Fibroblast of pulmonary artery (primary cell): ENCODE data around the gene ANKAR.
"Not testable (repeated sequence)": the region's sequence is repeated elsewhere in the genome, so short reads cannot be mapped to it uniquely, and the experiment has no call there.

Source experiments
- DNase-seq: peaks from one replicate; pipeline ENCODE4 v3.0.0-alpha.2; 2010; ENCODE audit warnings: low read depth
- H3K4me3 ChIP-seq: replicated peaks from 2 replicates; pipeline ENCODE4 v1.5.1; 2011; ENCODE audit warnings: low read depth, mild to moderate bottlenecking, control low read depth, low read length, moderate library complexity
- TF ChIP-seq, protein P1 (sequence below): IDR thresholded peaks from 2 replicates; pipeline ENCODE4 v1.5.1; 2011; ENCODE audit warnings: mild to moderate bottlenecking, control low read depth, low read length, inconsistent platforms; ENCODE audit errors: missing control alignments

Gene ANKAR

DNA sequence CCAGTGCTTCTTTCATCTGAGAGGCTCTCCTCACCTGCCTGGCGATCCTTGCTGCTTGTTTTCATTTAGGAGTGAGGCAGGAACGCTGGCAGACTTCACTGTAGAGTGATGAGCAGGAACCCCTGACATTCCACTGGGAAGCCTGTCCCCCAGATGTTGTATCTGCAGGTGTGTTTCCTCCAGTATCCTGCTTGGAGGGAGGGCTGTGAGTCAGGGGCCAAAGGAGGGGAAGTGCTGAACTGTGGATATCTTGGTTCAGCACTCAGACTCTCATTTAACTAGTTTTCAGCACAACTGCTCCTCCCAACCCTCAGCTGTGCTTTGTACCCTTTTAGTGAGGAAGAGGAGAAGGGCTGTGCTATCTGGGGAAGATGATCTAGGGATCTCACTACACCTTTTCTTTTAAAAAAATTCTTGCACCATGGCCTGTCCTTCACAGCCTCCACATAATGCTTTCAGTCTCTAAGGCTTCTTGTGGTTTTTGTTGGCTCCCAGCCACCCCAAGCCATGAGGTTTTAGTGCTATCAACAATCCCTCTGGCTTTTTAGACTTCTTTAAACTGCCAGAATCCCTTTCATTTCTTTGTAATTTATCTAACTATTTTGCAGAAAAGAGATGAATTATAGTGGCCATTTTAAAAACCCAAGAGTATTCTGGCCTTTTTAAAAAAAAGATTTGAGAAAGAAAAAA lies 11.2 kb downstream of the ANKAR start:
- TF ChIP-seq, protein P1, sequence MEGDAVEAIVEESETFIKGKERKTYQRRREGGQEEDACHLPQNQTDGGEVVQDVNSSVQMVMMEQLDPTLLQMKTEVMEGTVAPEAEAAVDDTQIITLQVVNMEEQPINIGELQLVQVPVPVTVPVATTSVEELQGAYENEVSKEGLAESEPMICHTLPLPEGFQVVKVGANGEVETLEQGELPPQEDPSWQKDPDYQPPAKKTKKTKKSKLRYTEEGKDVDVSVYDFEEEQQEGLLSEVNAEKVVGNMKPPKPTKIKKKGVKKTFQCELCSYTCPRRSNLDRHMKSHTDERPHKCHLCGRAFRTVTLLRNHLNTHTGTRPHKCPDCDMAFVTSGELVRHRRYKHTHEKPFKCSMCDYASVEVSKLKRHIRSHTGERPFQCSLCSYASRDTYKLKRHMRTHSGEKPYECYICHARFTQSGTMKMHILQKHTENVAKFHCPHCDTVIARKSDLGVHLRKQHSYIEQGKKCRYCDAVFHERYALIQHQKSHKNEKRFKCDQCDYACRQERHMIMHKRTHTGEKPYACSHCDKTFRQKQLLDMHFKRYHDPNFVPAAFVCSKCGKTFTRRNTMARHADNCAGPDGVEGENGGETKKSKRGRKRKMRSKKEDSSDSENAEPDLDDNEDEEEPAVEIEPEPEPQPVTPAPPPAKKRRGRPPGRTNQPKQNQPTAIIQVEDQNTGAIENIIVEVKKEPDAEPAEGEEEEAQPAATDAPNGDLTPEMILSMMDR: no peak
- no peak overlapping the region for H3K4me3 ChIP-seq
- DNase-seq: peak; percentile 67

DNA sequence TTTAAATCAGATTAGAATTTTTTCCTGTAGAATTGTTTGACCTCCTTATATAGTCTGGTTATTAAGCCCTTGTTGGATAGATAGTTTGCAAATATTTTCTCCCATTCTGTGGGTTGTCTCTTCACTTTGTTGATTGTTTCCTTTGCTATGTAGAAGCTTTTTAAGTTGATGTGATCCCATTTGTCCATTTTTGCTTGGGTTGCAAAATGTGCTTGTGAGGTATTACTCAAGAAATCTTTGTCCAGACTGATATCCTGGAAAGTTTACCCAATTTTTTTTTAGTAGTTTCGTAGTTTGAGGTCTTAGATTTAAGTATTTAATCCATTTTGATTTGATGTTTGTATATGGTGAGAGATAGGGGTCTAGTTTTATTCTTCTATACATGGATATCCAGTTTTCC lies 13.3 kb downstream of the ANKAR start:
- not testable (repeated sequence) for H3K4me3 ChIP-seq, DNase-seq

DNA sequence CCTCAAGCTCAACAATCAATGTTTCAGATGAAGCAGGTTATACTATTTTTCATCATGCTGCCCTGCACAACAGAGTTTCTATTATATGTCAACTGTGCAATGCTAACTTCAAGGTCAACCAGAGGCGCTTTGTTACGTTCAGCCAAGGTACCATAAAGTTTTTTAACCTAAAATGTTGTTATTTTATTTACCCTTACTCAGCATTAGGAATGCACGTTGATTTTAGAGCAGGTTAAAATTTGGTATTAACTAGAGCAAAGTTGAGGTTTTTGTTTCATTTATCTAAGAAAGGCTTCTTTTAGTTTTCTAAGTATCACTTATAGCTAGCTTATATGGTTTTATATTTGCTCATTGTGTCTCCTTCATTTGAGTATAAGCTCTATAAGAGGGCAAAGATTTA lies 21.8 kb downstream of the ANKAR start:
- TF ChIP-seq, protein P1: no peak
- DNase-seq: no peak
- H3K4me3 ChIP-seq: no peak overlapping the region

DNA sequence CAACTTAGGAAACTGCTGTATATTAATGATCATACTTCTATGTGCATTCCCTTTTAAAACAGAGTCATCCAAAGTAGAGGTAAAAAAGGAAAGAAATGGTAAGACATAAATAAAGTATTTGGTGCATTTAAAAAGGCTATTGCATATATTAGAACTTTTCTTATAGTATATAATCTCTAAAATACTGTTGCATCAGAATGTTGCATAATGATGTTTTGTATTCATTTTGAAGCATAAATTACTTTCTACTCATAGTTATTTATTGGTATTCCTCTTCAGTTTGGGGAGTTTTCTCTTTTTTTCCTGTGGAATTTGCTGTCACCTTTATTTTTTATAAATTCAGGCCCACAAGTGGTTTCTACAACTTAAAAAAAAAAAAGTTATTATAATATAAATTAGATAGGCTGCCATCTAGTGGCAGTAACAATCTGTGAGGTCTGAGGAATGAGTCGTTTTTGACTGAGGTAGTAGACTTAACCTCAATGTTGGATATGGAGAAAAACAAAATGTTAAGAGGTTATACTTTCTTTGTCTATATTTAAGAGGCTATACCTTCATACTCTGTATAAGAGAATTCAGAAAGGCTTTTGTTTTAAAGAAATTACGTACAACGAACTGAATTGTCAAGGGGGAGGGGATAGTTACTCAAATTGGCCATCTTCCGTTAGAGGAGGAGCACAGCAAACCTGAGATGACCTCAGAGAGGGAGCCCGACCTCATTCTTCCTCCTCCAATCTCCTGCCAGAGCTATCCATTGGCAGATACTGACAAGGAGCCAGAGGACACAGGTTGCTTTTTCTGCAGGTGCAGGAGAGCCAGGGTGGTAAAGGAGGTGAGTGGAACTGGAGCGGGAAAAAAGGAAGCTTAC lies 23.8 kb downstream of the ANKAR start:
- TF ChIP-seq, protein P1: peak; percentile 63
- peak; percentile 69 for DNase-seq
- H3K4me3 ChIP-seq: no peak overlapping the region

DNA sequence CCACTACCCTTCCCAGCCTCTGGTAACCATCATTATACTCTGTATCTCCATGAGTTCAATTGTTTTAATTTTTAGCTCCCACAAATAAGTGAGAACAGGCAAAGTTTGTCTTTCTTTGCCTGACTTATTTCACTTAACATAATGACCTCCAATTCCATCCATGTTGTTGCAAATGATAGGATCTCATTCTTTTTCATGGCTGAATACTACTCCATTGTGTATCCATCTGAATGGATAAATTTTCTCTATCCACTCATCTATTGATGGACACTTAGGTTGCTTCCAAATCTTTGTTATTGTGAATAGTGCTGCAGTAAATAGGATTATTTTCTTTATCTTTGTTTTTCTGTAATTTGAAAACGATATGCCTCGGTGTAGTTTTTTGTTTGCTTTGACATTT lies 26.2 kb downstream of the ANKAR start:
- DNase-seq: no peak
- TF ChIP-seq, protein P1: no peak
- no peak overlapping the region for H3K4me3 ChIP-seq

DNA sequence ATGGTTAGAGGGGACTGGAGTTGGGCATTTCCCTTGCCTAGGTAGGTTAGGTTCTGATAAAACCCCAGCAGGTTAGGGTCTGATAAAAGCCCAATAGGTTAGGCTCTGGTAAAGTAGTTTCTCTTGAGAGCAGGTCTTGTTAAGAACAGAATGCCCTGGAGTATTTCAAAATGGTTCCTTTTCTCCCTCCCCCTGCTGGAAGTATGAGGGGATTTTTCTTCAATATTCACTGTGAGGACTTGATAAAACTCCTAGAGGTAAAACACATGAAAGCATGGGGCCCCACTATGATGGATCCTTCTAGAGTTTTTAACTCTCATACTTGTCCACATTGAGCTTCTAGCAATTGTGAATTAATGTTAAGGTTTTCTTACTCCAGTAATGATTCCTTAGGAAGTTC lies 27.6 kb downstream of the ANKAR start:
- TF ChIP-seq, protein P1: peak; percentile 25

DNA sequence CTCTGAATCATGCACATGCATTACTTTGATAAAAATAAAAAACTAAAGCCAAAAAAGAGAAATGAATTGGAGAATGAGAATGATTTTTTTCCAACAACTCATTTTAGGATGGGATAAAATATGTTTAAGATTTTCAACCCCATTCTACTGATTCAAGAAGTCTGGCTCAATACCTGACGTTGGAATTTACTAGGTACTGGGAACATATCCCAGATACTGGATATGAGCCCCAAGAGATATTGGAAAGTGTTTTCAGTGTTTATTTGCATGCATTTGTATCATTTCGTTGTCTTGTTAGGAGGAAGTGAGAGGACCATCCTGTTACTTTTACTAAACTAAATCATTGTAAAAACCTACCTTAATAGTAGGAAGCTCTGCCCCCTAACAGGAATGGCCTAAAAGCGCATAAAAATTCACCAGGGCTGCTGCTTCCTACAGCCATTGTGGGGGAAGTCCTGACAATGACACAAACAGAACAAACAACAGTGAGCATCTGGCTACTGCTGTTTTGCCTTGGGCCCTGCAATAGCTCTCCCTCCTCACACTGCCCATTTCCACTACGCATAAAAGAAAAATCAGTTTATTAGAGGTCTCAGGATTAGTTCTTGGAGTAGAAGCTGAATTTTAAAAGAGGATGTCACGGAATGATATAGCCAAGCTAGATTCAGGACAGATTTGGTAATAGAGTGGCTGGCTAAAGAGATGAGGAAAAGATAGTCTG lies 35.2 kb downstream of the ANKAR start:
- H3K4me3 ChIP-seq: no peak overlapping the region
- no peak for DNase-seq
- TF ChIP-seq, protein P1: no peak

More for the DNA sequence above, 27.6 kb downstream of the ANKAR start:
- peak; percentile 24 for DNase-seq
- H3K4me3 ChIP-seq: no peak overlapping the region

DNA sequence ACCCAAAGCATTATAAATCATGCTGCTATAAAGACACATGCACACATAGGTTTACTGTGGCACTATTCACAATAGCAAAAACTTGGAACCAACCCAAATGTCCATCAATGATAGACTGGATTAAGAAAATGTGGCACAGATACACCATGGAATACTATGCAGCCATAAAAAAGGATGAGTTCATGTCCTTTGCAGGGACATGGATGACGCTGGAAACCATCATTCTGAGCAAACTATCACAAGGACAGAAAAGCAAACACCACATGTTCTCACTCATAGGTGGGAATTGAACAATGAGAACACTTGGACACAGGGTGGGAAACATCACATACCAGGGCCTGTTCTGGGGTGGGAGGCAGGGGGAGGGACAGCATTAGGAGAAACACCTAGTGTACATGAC lies 43.1 kb downstream of the ANKAR start:
- not testable (repeated sequence) for H3K4me3 ChIP-seq, DNase-seq
